ENCODE measurements around the gene PRAMEF25.
"Not testable (repeated sequence)": the region's sequence is repeated elsewhere in the genome, so short reads cannot be mapped to it uniquely, and the experiment has no call there.

The PRAMEF25 gene

DNA sequence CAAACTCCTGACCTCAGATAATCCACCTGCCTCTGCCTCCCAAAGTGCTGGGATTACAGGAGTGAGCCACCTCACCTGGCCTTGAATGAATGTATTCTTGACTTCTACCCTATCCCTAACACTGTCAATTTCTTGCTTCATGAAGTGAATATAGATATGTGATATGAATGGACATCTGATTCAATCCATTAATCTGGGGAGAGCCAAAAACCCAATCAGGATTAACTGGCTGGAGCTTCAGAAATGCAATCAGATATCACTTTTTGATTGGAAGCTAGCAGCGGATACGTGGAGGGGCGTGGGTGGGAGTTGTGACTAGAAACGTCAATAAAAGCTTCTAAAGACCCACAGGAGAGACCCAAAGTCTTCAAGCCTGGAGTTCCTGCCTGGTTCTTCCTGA, at the start of gene PRAMEF25:
Gene PRAMEF25 (plus strand): TSS at position 301 of the 400 bp plus-strand sequence. CDS start 2,920 bp downstream, outside the sequence.
- DNase-seq = not testable (repeated sequence)

DNA sequence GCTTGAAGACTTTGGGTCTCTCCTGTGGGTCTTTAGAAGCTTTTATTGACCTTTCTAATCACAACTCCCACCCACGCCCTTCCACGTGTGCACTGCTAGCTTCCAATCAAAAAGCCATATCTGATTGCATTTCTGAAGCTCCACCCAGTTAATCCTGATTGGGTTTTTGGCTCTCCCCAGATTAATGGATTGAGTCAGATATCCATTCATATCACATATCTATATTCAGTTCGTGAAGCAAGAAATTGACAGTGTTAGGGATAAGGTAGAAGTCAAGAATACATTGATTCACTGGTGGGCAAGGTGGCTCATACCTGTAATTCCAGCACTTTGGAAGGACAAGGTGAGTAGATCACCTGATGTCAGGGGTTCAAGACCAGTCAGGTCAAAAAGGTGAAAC, 14.1 kb upstream of the PRAMEF25 start, which contains the start of gene PRAMEF27:
Gene PRAMEF27 (minus strand): TSS at position 101 of the 400 bp plus-strand sequence. CDS start 2,916 bp downstream, outside the sequence.
- DNase-seq = not testable (repeated sequence)

DNA sequence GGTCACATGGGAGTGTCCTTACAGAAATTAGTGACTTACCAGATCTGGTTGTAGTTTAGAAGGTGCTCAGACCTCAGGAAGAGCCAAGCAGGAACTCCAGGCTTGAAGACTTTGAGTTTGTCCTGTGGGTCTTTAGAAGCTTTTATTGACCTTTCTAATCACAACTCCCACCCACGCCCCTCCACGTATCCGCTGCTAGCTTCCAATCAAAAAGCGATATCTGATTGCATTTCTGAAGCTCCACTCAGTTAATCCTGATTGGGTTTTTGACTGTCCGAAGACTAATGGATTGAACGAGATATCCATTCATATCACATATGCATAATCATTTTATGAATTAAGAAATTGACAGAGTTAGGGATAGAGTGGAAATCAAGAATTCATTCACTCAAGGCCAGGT, 46.2 kb downstream of the PRAMEF25 start, which contains the start of gene HNRNPCL2:
Gene HNRNPCL2 (minus strand): TSS at position 101 of the 400 bp plus-strand sequence. CDS start 454 bp downstream, outside the sequence.
- DNase-seq = not testable (repeated sequence)

Measured in NCI-H1436 (cell line).